ENCODE measurements around the gene C14orf119. TPM values are rescaled to one million over a fixed set of nuclear protein-coding genes. Genes with fewer than 3 reads are reported as not detected.
"Not testable (repeated sequence)": the region's sequence is repeated elsewhere in the genome, so short reads cannot be mapped to it uniquely, and the experiment has no call there.

C14orf119 gene
- total RNA-seq, 1 experiment from 2014 or later = 39.6 TPM

DNA sequence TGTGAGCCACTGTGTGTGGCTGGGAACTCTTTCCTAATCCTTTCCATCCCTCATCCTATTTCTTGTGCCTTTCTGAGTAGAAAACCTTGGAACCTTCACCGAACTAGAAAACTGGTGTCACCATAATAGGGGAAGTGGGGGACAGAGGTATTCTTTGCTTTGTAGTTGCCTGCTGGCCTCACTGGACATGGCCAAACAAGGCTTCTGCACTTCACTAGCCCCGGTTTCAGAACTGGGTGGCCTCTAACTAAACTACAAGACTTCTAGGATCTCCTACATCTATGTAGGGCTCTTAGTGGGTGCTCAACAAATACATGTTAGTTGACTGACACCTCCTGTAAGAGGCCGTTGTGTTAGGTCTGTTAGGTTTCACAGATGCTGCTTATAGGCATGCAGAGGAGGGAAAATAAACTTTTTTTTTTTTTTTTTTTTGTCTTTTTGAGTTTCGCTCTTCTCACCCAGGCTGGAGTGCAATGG is 10.1 kb downstream of the C14orf119 start:
- no peaks in the 10 kb centered on the region for H3K9me3 ChIP-seq (ENCODE audit: control insufficient read depth, insufficient read depth, low read depth, low read length)
- no peak overlapping the region for H3K27ac ChIP-seq (ENCODE audit: low read length)
- TF ChIP-seq, protein P1, sequence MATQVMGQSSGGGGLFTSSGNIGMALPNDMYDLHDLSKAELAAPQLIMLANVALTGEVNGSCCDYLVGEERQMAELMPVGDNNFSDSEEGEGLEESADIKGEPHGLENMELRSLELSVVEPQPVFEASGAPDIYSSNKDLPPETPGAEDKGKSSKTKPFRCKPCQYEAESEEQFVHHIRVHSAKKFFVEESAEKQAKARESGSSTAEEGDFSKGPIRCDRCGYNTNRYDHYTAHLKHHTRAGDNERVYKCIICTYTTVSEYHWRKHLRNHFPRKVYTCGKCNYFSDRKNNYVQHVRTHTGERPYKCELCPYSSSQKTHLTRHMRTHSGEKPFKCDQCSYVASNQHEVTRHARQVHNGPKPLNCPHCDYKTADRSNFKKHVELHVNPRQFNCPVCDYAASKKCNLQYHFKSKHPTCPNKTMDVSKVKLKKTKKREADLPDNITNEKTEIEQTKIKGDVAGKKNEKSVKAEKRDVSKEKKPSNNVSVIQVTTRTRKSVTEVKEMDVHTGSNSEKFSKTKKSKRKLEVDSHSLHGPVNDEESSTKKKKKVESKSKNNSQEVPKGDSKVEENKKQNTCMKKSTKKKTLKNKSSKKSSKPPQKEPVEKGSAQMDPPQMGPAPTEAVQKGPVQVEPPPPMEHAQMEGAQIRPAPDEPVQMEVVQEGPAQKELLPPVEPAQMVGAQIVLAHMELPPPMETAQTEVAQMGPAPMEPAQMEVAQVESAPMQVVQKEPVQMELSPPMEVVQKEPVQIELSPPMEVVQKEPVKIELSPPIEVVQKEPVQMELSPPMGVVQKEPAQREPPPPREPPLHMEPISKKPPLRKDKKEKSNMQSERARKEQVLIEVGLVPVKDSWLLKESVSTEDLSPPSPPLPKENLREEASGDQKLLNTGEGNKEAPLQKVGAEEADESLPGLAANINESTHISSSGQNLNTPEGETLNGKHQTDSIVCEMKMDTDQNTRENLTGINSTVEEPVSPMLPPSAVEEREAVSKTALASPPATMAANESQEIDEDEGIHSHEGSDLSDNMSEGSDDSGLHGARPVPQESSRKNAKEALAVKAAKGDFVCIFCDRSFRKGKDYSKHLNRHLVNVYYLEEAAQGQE (IDR thresholded peaks at IDR 0.05; ENCODE audit: insufficient read depth in 1 of 2, low read depth in 2 of 2, low read length in 1 of 2) = no peak
- H3K27me3 ChIP-seq (ENCODE audit: control insufficient read depth, insufficient read depth, low read length) = no peaks in the 10 kb centered on the region; the same call in 1 of the 2 replicates
- in situ Hi-C loops (cut with HindIII; ENCODE audit: low pct_unique_long_range_greater_than_20kb, low sequenced_read_pairs) = no loop called here
- no TSS peak for BruUV-seq (replicated peaks)
- H3K4me3 ChIP-seq (ENCODE audit: low read depth in 2 of 2, low read length in 2 of 2) = no peak overlapping the region
- ATAC-seq (no peak), DNase-seq (ENCODE audit: low read depth, low spot score) (no peak)
- H3K4me1 ChIP-seq (ENCODE audit: control insufficient read depth, insufficient read depth, low read length) = no peaks in the 10 kb centered on the region
- CTCF ChIA-PET = no interaction called here
- no peaks in the 10 kb centered on the region for H3K36me3 ChIP-seq (ENCODE audit: control insufficient read depth, insufficient read depth, low read length)
- POLR2A ChIA-PET = no interaction called here
- intact Hi-C loops (cut with micrococcal nuclease; ENCODE audit: unreplicated experiment) = no loop called here

DNA sequence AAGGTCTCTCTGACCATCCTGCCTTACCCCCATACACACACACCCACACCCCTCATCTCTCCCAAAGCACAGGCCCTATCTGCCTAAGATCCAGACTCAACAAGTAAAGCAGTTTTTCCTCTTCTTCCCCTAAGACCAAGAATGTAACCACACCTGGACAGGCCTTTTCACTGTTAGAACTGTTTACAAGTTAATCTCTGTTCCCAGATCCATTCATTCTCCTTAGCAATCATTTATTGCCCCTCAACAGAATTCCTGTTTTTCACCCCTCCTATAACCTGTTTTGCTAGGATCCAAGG is 11.4 kb downstream of the C14orf119 start:
- BruUV-seq (replicated peaks) = no TSS peak
- POLR2A ChIA-PET = no interaction called here
- H3K27ac ChIP-seq (ENCODE audit: low read length) = no peak overlapping the region
- TF ChIP-seq SIN3A (IDR thresholded peaks at IDR 0.05; ENCODE audit: borderline replicate concordance, insufficient read depth, low read depth, low read length) (no peak), POLR2AphosphoS5 (IDR thresholded peaks at IDR 0.05; ENCODE audit: low read depth, low read length) (no peak), TCF7L2 (IDR thresholded peaks at IDR 0.05; ENCODE audit: low read depth, low read length) (no peak)
- TF ChIP-seq, protein P2, sequence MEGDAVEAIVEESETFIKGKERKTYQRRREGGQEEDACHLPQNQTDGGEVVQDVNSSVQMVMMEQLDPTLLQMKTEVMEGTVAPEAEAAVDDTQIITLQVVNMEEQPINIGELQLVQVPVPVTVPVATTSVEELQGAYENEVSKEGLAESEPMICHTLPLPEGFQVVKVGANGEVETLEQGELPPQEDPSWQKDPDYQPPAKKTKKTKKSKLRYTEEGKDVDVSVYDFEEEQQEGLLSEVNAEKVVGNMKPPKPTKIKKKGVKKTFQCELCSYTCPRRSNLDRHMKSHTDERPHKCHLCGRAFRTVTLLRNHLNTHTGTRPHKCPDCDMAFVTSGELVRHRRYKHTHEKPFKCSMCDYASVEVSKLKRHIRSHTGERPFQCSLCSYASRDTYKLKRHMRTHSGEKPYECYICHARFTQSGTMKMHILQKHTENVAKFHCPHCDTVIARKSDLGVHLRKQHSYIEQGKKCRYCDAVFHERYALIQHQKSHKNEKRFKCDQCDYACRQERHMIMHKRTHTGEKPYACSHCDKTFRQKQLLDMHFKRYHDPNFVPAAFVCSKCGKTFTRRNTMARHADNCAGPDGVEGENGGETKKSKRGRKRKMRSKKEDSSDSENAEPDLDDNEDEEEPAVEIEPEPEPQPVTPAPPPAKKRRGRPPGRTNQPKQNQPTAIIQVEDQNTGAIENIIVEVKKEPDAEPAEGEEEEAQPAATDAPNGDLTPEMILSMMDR (IDR thresholded peaks at IDR 0.05) = no peak
- TF ChIP-seq, protein P1 (IDR thresholded peaks at IDR 0.05; ENCODE audit: insufficient read depth in 1 of 2, low read depth in 2 of 2, low read length in 1 of 2) = no peak
- ATAC-seq (no peak), DNase-seq (ENCODE audit: low read depth, low spot score) (no peak)
- no peaks in the 10 kb centered on the region for H3K4me1 ChIP-seq (ENCODE audit: control insufficient read depth, insufficient read depth, low read length)
- H3K9me3 ChIP-seq (ENCODE audit: control insufficient read depth, insufficient read depth, low read depth, low read length) = no peaks in the 10 kb centered on the region
- CTCF ChIA-PET = no interaction called here
- no peak overlapping the region for H3K4me3 ChIP-seq (ENCODE audit: low read depth in 2 of 2, low read length in 2 of 2)
- H3K27me3 ChIP-seq (ENCODE audit: control insufficient read depth, insufficient read depth, low read length) = no peaks in the 10 kb centered on the region; the same call in 1 of the 2 replicates
- in situ Hi-C loops (cut with HindIII; ENCODE audit: low pct_unique_long_range_greater_than_20kb, low sequenced_read_pairs) (no loop called here), intact Hi-C loops (cut with micrococcal nuclease; ENCODE audit: unreplicated experiment) (no loop called here)
- no peaks in the 10 kb centered on the region for H3K36me3 ChIP-seq (ENCODE audit: control insufficient read depth, insufficient read depth, low read length)

DNA sequence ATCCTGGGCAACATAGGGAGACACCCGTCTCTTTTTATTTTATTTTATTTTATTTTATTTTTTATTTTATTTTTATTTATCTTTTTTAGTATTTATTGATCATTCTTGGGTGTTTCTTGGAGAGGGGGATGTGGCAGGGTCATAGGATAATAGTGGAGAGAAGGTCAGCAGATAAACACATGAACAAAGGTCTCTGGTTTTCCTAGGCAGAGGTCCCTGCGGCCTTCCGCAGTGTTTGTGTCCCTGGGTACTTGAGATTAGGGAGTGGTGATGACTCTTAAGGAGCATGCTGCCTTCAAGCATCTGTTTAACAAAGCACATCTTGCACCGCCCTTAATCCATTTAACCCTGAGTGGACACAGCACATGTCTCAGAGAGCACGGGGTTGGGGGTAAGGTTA is 12.3 kb downstream of the C14orf119 start:
- CTCF ChIA-PET; in situ Hi-C loops (cut with HindIII; ENCODE audit: low pct_unique_long_range_greater_than_20kb, low sequenced_read_pairs); POLR2A ChIA-PET: not testable (repeated sequence)

DNA sequence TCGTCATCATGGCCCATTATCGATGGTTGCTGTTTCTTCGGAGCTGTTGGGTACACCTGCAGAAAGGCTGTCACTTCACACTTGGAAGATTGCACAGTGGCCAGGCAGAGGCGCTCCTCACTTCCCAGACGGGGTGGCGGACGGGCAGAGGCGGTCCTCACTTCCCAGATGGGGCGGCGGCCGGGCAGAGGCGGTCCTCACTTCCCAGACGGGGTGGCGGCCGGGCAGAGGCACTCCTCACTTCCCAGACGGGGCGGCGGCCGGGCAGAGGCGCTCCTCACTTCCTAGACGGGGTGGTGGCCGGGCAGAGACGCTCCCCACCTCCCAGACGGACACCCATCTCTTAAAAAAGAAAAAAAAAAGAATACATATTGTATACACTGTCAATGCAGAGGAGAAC is 12.9 kb downstream of the C14orf119 start:
- in situ Hi-C loops (cut with HindIII; ENCODE audit: low pct_unique_long_range_greater_than_20kb, low sequenced_read_pairs); H3K27me3 ChIP-seq (ENCODE audit: control insufficient read depth, insufficient read depth, low read length); ATAC-seq; H3K36me3 ChIP-seq (ENCODE audit: control insufficient read depth, insufficient read depth, low read length); H3K4me1 ChIP-seq (ENCODE audit: control insufficient read depth, insufficient read depth, low read length); DNase-seq (ENCODE audit: low read depth, low spot score); intact Hi-C loops (cut with micrococcal nuclease; ENCODE audit: unreplicated experiment); BruUV-seq (replicated peaks); H3K4me3 ChIP-seq (ENCODE audit: low read depth in 2 of 2, low read length in 2 of 2); H3K9me3 ChIP-seq (ENCODE audit: control insufficient read depth, insufficient read depth, low read depth, low read length); H3K27ac ChIP-seq (ENCODE audit: low read length): not testable (repeated sequence)
- ChIA-PET CTCF (interaction anchor here (1.7 kb wide), 1 partner anchor 39 kb away, joined by 10 read pairs; no protein-coding TSS in a partner anchor), POLR2A (interaction anchor here (1.0 kb wide), 1 partner anchor 39 kb away, joined by 5 read pairs; no protein-coding TSS in a partner anchor)

More for the DNA sequence above, 12.3 kb downstream of the C14orf119 start:
- H3K9me3 ChIP-seq (ENCODE audit: control insufficient read depth, insufficient read depth, low read depth, low read length); H3K27me3 ChIP-seq (ENCODE audit: control insufficient read depth, insufficient read depth, low read length); BruUV-seq (replicated peaks); H3K4me3 ChIP-seq (ENCODE audit: low read depth in 2 of 2, low read length in 2 of 2); H3K27ac ChIP-seq (ENCODE audit: low read length); ATAC-seq; DNase-seq (ENCODE audit: low read depth, low spot score); intact Hi-C loops (cut with micrococcal nuclease; ENCODE audit: unreplicated experiment); H3K4me1 ChIP-seq (ENCODE audit: control insufficient read depth, insufficient read depth, low read length); H3K36me3 ChIP-seq (ENCODE audit: control insufficient read depth, insufficient read depth, low read length): not testable (repeated sequence)

All from Panc1 (cell line).